Measurements from ENCODE around the gene C8B. TPM values are rescaled to one million over a fixed set of nuclear protein-coding genes. Genes with fewer than 3 reads are reported as not detected.

Gene C8B
- total and polyA plus RNA-seq, 2 experiments from 2014 or later: not detected

GRCh38 chr1:56978819-56979218, 13.0 kb upstream of the C8B start:
- no peaks in the 10 kb centered on the region for H3K79me2 ChIP-seq (ENCODE audit: insufficient read depth)
- H3K9ac ChIP-seq: no peak overlapping the region
- TF ChIP-seq EZH2 (IDR thresholded peaks at IDR 0.05; ENCODE audit: insufficient read depth, poor library complexity, severe bottlenecking): no peak
- no peak for TF ChIP-seq EZH2phosphoT487 (IDR thresholded peaks at IDR 0.05; ENCODE audit: insufficient read depth, low read depth)
- no peaks in the 10 kb centered on the region for H3F3A ChIP-seq (ENCODE audit: insufficient read depth)
- DNase-seq: no peak
- no peak overlapping the region for H3K4me3 ChIP-seq
- no peaks in the 10 kb centered on the region for H4K20me1 ChIP-seq (ENCODE audit: insufficient read depth)
- WGBS, 2 experiments (ENCODE audit: low coverage in 1 of 2, low lambda C conversion rate in 2 of 2, missing lambda C conversion rate in 2 of 2): 69 to 70% methylated on average over 5 of the region's 5 CpGs
- H3K27me3 ChIP-seq (replicated peaks; ENCODE audit: insufficient read depth): no peaks in the 10 kb centered on the region; the same call in 1 of the 2 replicates
- H3K4me1 ChIP-seq (ENCODE audit: insufficient read depth): no peaks in the 10 kb centered on the region
- H3K4me2 ChIP-seq (ENCODE audit: unreplicated experiment): no peak overlapping the region
- no peak overlapping the region for H3K27ac ChIP-seq
- no peak overlapping the region for H2AFZ ChIP-seq
- H3K36me3 ChIP-seq (ENCODE audit: low read depth): no peaks in the 10 kb centered on the region
- in situ Hi-C loops (cut with MboI): loop anchor here (10.0 kb wide), 1 partner anchor 144 kb away; no protein-coding TSS in a partner anchor
- H3K9me3 ChIP-seq (ENCODE audit: low read depth): no peaks in the 10 kb centered on the region
- H3K9me2 ChIP-seq (ENCODE audit: insufficient read depth): no peaks in the 10 kb centered on the region

GRCh38 chr1:56977910-56978309, 12.1 kb upstream of the C8B start:
- H3K9me3 ChIP-seq (ENCODE audit: low read depth): no peaks in the 10 kb centered on the region
- H3K4me2 ChIP-seq (ENCODE audit: unreplicated experiment): no peak overlapping the region
- no peak overlapping the region for H2AFZ ChIP-seq
- no peaks in the 10 kb centered on the region for H3K79me2 ChIP-seq (ENCODE audit: insufficient read depth)
- H4K20me1 ChIP-seq (ENCODE audit: insufficient read depth): no peaks in the 10 kb centered on the region
- H3K4me1 ChIP-seq (ENCODE audit: insufficient read depth): no peaks in the 10 kb centered on the region
- TF ChIP-seq EZH2 (IDR thresholded peaks at IDR 0.05; ENCODE audit: insufficient read depth, poor library complexity, severe bottlenecking): no peak
- no peak for TF ChIP-seq EZH2phosphoT487 (IDR thresholded peaks at IDR 0.05; ENCODE audit: insufficient read depth, low read depth)
- H3K36me3 ChIP-seq (ENCODE audit: low read depth): no peaks in the 10 kb centered on the region
- H3K27me3 ChIP-seq (replicated peaks; ENCODE audit: insufficient read depth): no peaks in the 10 kb centered on the region; the same call in 1 of the 2 replicates
- no peak overlapping the region for H3K27ac ChIP-seq
- DNase-seq: no peak
- H3K4me3 ChIP-seq: no peak overlapping the region
- no peaks in the 10 kb centered on the region for H3K9me2 ChIP-seq (ENCODE audit: insufficient read depth)
- H3K9ac ChIP-seq: no peak overlapping the region
- in situ Hi-C loops (cut with MboI): loop anchor here (10.0 kb wide), 1 partner anchor 143 kb away; no protein-coding TSS in a partner anchor
- 48 to 52% methylated on average over 4 of the region's 4 CpGs for WGBS, 2 experiments (ENCODE audit: low coverage in 1 of 2, low lambda C conversion rate in 2 of 2, missing lambda C conversion rate in 2 of 2)
- no peaks in the 10 kb centered on the region for H3F3A ChIP-seq (ENCODE audit: insufficient read depth)

- Histone ChIP-seq H3K9ac (no peak overlapping the region), H3K9me3 (ENCODE audit: low read depth) (no peaks in the 10 kb centered on the region), H3K4me2 (ENCODE audit: unreplicated experiment) (no peak overlapping the region), H3K79me2 (ENCODE audit: insufficient read depth) (no peaks in the 10 kb centered on the region), H3K36me3 (ENCODE audit: low read depth) (no peaks in the 10 kb centered on the region), H3F3A (ENCODE audit: insufficient read depth) (no peaks in the 10 kb centered on the region), H3K4me3 (no peak overlapping the region), H4K20me1 (ENCODE audit: insufficient read depth) (no peaks in the 10 kb centered on the region), H3K27me3 (replicated peaks; ENCODE audit: insufficient read depth) (no peaks in the 10 kb centered on the region; the same call in 1 of the 2 replicates), H3K27ac (no peak overlapping the region), H3K4me1 (ENCODE audit: insufficient read depth) (no peaks in the 10 kb centered on the region), H3K9me2 (ENCODE audit: insufficient read depth) (no peaks in the 10 kb centered on the region), H2AFZ (no peak overlapping the region)
- 41 to 50% methylated on average over 4 of the region's 4 CpGs for WGBS, 2 experiments (ENCODE audit: low coverage in 1 of 2, low lambda C conversion rate in 2 of 2, missing lambda C conversion rate in 2 of 2)
- no peak for DNase-seq
- in situ Hi-C loops (cut with MboI): loop anchor here (10.0 kb wide), 1 partner anchor 141 kb away; no protein-coding TSS in a partner anchor
- TF ChIP-seq EZH2 (IDR thresholded peaks at IDR 0.05; ENCODE audit: insufficient read depth, poor library complexity, severe bottlenecking): no peak
- TF ChIP-seq EZH2phosphoT487 (IDR thresholded peaks at IDR 0.05; ENCODE audit: insufficient read depth, low read depth): no peak
Observed at GRCh38 chr1:56975446-56975845, 9.6 kb upstream of the C8B start.

DNA sequence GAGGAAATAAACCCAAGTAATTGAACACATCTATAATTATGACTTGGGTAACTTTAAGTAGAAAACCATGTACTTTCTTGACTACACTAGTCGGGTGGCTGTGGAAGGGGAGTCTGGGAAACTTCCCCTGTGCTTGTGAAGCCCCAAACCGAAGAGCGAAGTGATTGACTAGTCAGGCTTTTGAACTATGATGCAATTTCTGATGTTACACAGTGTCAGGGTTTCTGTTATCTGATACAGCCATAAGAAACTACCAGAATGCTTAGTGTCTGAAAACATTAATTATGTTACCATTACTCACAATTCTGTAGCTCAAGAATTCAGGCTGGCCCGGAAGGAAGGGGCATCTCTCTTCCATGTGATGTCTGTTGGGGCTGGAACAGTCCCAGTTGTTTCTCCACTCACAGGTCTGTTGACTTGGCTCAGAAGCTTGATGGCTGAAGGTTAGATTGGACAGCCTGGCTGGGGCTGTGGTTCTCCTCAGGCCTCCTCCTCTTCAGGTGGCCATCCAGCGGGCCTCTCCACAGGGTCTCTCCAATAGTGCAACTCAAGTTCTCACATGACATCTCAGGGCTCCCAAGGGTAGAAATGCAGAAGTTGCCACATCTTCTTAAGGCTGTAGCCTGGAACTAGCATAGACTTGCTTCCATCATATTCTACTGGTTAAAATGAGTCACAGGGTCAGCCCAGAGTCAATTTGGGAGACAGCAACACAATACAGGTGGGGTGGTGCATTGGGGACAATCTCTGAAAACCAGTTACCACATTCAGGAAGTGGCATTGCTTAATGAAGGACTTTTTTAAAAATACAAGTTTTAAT, 8.3 kb upstream of the C8B start:
- Histone ChIP-seq H3K4me2 (ENCODE audit: unreplicated experiment) (no peak overlapping the region), H3K27ac (no peak overlapping the region), H3F3A (ENCODE audit: insufficient read depth) (no peaks in the 10 kb centered on the region), H3K27me3 (replicated peaks; ENCODE audit: insufficient read depth) (no peaks in the 10 kb centered on the region), H3K36me3 (ENCODE audit: low read depth) (no peaks in the 10 kb centered on the region), H2AFZ (no peak overlapping the region), H3K9me3 (ENCODE audit: low read depth) (no peaks in the 10 kb centered on the region), H3K4me1 (ENCODE audit: insufficient read depth) (no peaks in the 10 kb centered on the region), H3K9me2 (ENCODE audit: insufficient read depth) (no peaks in the 10 kb centered on the region), H3K79me2 (ENCODE audit: insufficient read depth) (no peaks in the 10 kb centered on the region), H3K4me3 (no peak overlapping the region), H4K20me1 (ENCODE audit: insufficient read depth) (no peaks in the 10 kb centered on the region), H3K9ac (no peak overlapping the region)
- no peak for DNase-seq
- TF ChIP-seq EZH2phosphoT487 (IDR thresholded peaks at IDR 0.05; ENCODE audit: insufficient read depth, low read depth): no peak
- TF ChIP-seq EZH2 (IDR thresholded peaks at IDR 0.05; ENCODE audit: insufficient read depth, poor library complexity, severe bottlenecking): no peak
- WGBS, 2 experiments (ENCODE audit: low coverage in 1 of 2, low lambda C conversion rate in 2 of 2, missing lambda C conversion rate in 2 of 2): 60 to 69% methylated on average over 5 of the region's 5 CpGs
- in situ Hi-C loops (cut with MboI): loop anchor here (10.0 kb wide), 1 partner anchor 139 kb away; no protein-coding TSS in a partner anchor
